Choroid plexus epithelial cell (primary cell): ENCODE data around the gene KPTN.

ENCODE experiments used
- DNase-seq: peaks from one replicate; pipeline ENCODE4 v3.0.0-alpha.2; 2010; ENCODE audit warnings: low read depth
- H3K4me3 ChIP-seq: 2 replicates; pipeline ENCODE4 v1.5.1; 2011; ENCODE audit warnings: low read depth, mild to moderate bottlenecking, control low read depth, low read length, moderate library complexity
- TF ChIP-seq, protein P1 (sequence below): conservative IDR thresholded peaks from 2 replicates; pipeline ENCODE4 v1.5.1; 2011; ENCODE audit warnings: low read depth, mild to moderate bottlenecking, control low read depth, inconsistent platforms, low read length, moderate library complexity

Gene KPTN

DNA sequence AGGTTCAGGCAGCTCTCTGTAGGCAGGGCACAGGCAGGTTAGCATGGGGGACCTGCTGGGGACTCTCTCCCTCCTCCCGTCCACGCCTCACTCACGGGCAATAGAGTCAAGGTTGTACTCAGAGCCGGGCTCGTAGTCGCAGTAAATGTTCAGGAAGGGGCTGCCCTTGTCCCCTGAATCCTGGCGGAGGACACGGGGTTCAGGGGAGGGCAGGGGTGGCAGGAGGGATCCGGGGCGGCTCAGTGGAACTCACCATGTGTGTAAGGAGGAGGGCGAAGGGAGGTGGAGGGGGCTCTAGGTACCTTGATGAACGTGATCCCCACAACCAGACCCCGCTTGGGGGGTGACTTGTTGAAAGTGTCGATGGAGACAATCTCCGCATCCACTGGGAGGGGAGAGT is 819 bp downstream of the KPTN start:
- peak overlapping the region; percentile 71 for H3K4me3 ChIP-seq
- TF ChIP-seq, protein P1, sequence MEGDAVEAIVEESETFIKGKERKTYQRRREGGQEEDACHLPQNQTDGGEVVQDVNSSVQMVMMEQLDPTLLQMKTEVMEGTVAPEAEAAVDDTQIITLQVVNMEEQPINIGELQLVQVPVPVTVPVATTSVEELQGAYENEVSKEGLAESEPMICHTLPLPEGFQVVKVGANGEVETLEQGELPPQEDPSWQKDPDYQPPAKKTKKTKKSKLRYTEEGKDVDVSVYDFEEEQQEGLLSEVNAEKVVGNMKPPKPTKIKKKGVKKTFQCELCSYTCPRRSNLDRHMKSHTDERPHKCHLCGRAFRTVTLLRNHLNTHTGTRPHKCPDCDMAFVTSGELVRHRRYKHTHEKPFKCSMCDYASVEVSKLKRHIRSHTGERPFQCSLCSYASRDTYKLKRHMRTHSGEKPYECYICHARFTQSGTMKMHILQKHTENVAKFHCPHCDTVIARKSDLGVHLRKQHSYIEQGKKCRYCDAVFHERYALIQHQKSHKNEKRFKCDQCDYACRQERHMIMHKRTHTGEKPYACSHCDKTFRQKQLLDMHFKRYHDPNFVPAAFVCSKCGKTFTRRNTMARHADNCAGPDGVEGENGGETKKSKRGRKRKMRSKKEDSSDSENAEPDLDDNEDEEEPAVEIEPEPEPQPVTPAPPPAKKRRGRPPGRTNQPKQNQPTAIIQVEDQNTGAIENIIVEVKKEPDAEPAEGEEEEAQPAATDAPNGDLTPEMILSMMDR, result no peak
- no peak for DNase-seq

DNA sequence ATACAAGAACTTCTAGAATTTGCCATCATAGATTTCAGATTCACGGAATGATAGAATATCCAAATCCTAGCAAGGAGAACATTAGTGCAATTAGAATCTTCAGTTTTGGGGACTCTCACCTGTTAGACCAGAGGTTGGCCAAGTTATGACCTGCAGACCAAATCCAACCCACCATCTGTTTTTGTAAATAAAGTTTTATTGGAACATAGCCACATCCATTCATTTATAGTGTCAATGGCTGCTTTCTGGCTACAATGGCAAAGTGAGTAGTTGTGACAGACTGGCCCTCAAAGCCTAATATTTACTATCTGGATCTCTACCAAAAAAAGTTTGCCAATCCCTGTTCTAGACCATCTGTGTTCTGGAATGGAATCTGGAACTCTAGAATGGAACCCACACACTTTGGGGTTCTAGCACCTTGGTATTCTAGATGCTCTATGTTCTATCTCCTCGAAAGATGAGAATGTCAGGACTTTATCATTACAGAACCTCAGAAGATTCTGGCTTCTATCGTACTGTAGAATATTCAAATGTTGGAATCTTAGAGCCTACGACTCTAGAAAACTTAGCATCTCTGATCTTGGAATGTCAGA is 2.5 kb downstream of the KPTN start:
- no peak overlapping the region for H3K4me3 ChIP-seq
- no peak for DNase-seq
- TF ChIP-seq, protein P1, result no peak

DNA sequence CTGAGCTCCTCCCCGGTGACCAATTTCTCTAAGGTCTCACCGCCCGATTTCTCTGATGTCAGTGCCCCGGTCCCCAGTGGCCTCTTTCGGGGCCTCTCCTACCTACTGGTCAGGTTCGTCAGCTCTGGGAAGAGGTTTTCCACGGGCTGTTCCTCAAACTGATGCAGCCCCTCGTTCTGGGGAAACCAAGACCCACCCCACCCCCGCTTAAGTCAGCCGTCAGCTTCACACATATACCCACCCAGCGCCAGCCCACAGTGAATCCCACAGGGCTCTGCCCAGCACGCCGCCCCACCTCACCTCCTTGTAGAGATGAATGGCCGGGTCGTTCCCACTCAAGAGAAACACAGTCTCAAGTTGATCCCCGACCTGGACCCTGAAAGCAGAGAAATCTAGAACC is 3.4 kb downstream of the KPTN start:
- DNase-seq, result no peak
- TF ChIP-seq, protein P1, result no peak
- no peak overlapping the region for H3K4me3 ChIP-seq

DNA sequence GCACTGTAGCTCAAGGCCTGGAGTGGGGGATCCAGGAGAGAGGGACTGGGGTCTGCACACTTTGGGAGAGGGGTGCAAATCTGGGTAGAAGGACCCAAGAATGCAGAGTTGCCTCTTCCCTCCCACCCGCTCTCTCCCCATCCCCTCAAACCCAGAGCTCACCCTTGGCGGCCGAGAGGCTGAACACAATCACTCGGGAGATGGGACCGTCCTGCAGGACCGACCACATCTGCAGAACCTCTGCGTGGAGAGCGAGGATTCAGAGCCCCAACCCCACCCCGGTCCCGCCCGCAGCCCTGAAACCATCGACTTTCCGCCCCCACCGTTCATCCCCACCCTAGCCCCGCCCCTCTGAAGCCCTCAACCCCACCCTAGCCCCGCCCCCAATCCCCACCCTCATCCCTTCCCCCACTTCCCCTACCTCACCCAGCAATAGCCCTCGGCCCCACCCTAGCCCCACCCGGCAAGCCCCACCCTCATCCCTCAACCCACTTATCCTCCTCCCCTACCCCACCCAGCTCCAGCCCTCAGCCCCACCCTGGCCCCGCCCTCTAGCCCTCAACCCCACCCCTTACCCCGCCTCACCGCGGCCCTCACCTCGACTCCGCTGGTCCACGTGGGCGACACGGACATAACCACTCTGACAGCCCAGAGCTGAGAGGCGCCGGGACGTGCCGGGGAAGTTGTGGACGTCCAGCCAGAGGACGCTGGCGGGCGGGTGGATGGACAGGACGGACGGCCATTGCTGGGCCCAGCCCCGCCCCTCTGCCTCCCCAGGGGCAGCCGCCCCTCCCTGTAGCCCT is 4.1 kb downstream of the KPTN start:
- TF ChIP-seq, protein P1, result no peak
- peak overlapping the region; percentile 39 for H3K4me3 ChIP-seq
- DNase-seq, result peak; percentile 36

DNA sequence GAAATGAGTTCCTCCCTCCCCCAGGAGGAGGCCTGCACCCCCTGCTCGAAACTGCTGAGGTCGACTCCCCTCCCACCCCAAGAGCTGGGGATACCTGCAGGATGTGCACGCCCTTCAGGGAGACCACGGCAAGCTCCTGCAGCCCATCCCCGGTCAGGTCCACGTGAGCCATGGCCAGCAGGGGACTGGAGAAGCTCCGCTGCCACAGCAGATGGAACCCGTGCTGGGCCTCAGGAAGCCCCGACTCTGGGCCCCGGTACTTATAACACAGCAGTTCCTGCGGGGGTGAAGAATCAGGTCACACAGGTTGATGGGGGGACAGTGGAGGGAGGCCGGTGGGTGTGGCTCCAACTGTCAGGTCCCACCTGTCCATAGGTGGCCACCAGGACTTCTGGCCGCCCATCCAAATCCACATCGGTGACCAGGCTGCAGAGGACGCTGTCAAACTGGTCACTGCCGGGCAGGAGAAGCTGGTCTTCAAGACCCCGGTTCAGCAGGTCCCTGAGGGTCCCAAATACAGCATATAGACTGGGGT is 7.5 kb downstream of the KPTN start:
- TF ChIP-seq, protein P1, result no peak
- no peak for DNase-seq
- no peak overlapping the region for H3K4me3 ChIP-seq

DNA sequence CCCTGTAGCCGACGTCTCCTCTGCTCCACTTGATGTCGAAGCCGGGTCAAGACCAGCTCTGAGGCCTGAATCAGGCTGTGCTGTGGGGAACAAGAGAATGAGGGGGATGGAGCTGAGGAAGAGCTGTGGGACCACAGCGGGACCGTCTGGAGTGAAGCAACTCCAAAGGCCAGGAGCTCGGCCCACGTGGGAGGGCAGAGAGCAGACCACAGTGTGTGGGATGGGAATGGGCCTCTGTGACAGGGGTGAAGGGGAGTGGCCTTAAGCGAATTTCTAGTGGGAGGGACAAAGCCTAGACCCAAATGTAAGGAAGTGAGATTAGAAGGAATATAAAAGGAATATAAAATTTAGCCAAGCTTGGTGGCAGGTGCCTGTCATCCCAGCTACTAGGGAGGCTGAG is 8.6 kb downstream of the KPTN start:
- TF ChIP-seq, protein P1, result no peak
- DNase-seq, result no peak
- H3K4me3 ChIP-seq, result no peak overlapping the region
